Bladder microvascular endothelial cell (primary cell): ENCODE data around the gene GNL1. TPM values are rescaled to one million over a fixed set of nuclear protein-coding genes. Genes with fewer than 3 reads are reported as not detected.

ENCODE experiments used
- total RNA-seq: library from RNA; depleted of rRNA; stranded (reverse); fragments of >200 nt; gene quantifications from 2 replicates; pipeline ENCODE4 v1.2.3, GENCODE V29; 2014

Gene GNL1, protein sequence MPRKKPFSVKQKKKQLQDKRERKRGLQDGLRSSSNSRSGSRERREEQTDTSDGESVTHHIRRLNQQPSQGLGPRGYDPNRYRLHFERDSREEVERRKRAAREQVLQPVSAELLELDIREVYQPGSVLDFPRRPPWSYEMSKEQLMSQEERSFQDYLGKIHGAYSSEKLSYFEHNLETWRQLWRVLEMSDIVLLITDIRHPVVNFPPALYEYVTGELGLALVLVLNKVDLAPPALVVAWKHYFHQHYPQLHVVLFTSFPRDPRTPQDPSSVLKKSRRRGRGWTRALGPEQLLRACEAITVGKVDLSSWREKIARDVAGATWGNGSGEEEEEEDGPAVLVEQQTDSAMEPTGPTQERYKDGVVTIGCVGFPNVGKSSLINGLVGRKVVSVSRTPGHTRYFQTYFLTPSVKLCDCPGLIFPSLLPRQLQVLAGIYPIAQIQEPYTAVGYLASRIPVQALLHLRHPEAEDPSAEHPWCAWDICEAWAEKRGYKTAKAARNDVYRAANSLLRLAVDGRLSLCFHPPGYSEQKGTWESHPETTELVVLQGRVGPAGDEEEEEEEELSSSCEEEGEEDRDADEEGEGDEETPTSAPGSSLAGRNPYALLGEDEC
- 32.9 and 48.9 TPM in 2 replicates for total RNA-seq

DNA sequence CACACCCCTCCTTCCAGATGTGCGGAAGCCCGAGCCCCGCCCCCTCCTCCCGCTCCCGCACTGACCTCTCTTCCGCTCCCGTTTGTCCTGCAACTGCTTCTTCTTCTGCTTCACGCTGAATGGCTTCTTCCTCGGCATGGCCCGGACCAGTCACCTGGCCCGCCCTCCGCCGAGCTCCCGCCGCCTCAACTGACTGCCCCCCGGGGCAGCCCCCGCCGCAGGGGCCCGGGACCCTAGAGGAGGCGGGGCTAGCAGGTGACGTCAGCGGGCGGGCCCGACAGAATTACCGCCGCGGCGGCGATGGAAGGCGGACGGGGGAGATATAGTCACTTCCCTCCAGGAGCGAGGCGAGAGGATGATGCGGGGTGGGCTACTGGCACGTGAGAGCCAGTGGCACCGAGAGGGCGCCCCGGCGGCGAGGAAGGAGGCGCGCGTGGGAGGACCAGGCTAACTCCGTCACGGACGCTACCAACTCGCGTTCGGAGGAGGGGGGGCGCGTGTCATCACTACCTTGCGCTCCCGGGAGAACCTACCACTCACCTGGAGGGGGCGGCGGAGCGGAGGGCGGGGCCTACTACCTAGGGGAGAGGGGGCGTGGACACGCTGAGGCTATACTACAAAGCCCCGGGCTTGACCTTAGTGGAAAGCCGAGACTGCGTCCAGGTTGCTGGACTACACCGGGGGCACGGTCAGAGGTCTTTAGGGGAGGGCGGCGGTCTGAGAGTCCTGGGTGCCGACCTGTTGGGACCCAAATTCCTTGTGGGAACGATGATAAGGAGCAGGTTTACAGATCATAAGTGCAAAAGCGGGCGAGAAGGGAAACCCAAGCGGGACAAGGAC lies at the start of gene GNL1:
Gene GNL1, minus strand, starts transcription at position 424 of the 840 bp plus-strand sequence. Its CDS starts 286 bp downstream, at position 138.

DNA sequence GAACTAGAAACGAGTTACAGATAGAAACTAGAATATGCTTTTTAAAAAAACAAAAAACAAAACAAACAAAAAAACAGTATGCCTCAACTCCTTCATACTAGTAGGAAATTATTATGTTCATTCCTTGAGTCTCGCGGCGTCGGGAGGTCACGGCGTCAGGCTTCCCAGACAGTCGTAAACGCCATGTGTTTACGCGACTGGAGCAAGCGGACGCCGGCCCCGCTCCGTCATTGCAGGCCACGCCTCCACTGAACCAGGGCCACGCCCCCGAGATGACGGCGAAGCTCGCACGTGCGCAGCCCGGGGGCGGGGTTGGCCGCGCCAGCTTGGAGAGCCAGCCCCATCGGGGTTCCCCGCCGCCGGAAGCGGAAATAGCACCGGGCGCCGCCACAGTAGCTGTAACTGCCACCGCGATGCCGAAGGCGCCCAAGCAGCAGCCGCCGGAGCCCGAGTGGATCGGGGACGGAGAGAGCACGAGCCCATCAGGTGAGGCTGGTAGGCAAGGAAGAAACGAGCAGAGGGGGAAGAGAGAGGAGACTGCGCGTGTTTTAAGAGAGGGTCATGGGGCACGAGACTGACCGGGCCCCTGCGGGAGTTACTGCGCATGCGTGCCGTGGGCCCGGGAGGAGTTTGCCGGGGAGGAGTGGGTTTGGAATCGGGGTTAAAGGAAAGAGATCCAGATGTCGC lies 14.9 kb upstream of the GNL1 start, which contains the start of gene ABCF1:
Gene ABCF1, plus strand, starts transcription at position 368 of the 687 bp plus-strand sequence. Its CDS starts 46 bp downstream, at position 414.

DNA sequence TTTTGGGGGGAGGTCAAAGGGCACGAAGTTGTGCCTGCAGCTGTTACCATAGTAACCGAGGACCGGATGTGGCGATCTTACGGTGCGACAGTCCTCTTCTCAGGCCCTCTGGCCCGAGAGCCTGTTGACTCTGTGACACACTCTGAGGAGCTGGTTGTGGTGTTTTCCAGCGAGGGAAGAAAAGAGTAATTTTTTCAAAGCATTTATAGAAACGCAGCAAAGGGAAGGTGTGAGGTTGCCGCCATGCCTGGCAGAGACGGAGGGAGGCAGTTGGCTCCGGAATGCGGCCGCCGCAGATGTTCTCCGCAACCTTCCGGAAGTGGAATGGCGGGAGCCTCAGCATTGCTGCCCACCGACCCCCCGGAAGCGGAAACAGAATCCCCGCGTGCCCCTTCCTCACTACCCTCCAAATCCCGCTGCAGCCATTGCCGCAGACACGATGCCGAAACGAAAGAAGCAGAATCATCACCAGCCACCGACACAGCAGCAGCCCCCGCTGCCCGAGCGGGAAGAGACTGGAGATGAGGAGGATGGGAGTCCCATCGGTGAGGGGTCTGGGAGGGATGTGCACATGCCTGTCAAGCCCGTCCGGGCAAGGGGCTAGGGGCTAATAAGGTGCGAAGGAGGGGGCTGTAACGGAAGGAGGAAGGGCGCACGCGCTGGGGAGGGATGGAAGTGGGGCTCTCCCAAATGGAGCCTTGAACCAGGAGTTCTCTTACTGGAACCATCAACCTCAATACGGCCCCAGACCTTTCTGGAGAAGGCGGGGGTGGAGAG lies 805 bp upstream of the GNL1 start, which contains the start of gene PRR3:
Gene PRR3, plus strand, starts transcription at position 390 of the 777 bp plus-strand sequence. Its CDS starts 50 bp downstream, at position 440.

Other genes with a start within 250 kb of the GNL1 start
- 6.3 and 8.8 TPM in 2 replicates for gene TRIM39, start 229.6 kb downstream of the GNL1 start, total RNA-seq
- gene RPP21, start 211.3 kb downstream of the GNL1 start, total RNA-seq: 15.1 and 18.3 TPM in 2 replicates
- gene HLA-E, start 67.0 kb downstream of the GNL1 start, total RNA-seq: 600 and 658 TPM in 2 replicates
- 1.3 and 3.2 TPM in 2 replicates for gene PRR3, start 806 bp upstream of the GNL1 start, total RNA-seq
- gene ABCF1, start 15.0 kb upstream of the GNL1 start, total RNA-seq: 29.3 and 71.2 TPM in 2 replicates
- gene PPP1R10, start 60.8 kb upstream of the GNL1 start, total RNA-seq: 11.5 and 14.7 TPM in 2 replicates
- gene MRPS18B, start 61.4 kb upstream of the GNL1 start, total RNA-seq: 25.9 and 46.6 TPM in 2 replicates
- 2.4 and 6.8 TPM in 2 replicates for gene ATAT1, start 70.4 kb upstream of the GNL1 start, total RNA-seq
- 1.8 and 2.5 TPM in 2 replicates for gene C6orf136, start 90.6 kb upstream of the GNL1 start, total RNA-seq
- gene DHX16, start 116.5 kb upstream of the GNL1 start, total RNA-seq: 34.0 and 45.1 TPM in 2 replicates
- 47.6 and 53.7 TPM in 2 replicates for gene PPP1R18, start 130.2 kb upstream of the GNL1 start, total RNA-seq
- gene NRM, start 134.5 kb upstream of the GNL1 start, total RNA-seq: 2.4 and 3.1 TPM in 2 replicates
- 5.0 and 11.0 TPM in 2 replicates for gene MDC1, start 160.8 kb upstream of the GNL1 start, total RNA-seq
- 319 and 527 TPM in 2 replicates for gene TUBB, start 163.9 kb upstream of the GNL1 start, total RNA-seq
- gene FLOT1, start 186.2 kb upstream of the GNL1 start, total RNA-seq: 82.2 and 94.0 TPM in 2 replicates
- 63.0 and 94.9 TPM in 2 replicates for gene IER3, start 188.1 kb upstream of the GNL1 start, total RNA-seq